Ectodermal cell (in vitro differentiated cells): ENCODE measurements around the gene SH3RF1.
"Not testable (repeated sequence)": the region's sequence is repeated elsewhere in the genome, so short reads cannot be mapped to it uniquely, and the experiment has no call there.

Source experiments
- H3K27ac ChIP-seq: 2 replicates; pipeline ENCODE4 v1.7.0; 2013; ENCODE audit warnings: mild to moderate bottlenecking, low read depth, low read length; ENCODE audit not compliant: insufficient read depth, poor library complexity, severe bottlenecking
- H3K27me3 ChIP-seq: 2 replicates; pipeline ENCODE4 v1.7.0; 2013; ENCODE audit warnings: mild to moderate bottlenecking, low read length; ENCODE audit not compliant: insufficient read depth, control insufficient read depth, poor library complexity, severe bottlenecking
- H3K36me3 ChIP-seq: one replicate; pipeline ENCODE4 v1.7.0; 2013; ENCODE audit warnings: low read length; ENCODE audit not compliant: control insufficient read depth, insufficient read depth
- H3K4me1 ChIP-seq: one replicate; pipeline ENCODE4 v1.7.0; 2013; ENCODE audit warnings: low read length; ENCODE audit not compliant: control insufficient read depth, insufficient read depth
- H3K4me3 ChIP-seq: 2 replicates; pipeline ENCODE4 v1.7.0; 2013; ENCODE audit warnings: low read depth, low read length, control low read depth; ENCODE audit not compliant: insufficient read depth
- H3K9me3 ChIP-seq: 2 replicates; pipeline ENCODE4 v1.7.0; 2013; ENCODE audit warnings: mild to moderate bottlenecking, low read length, moderate library complexity; ENCODE audit not compliant: control insufficient read depth
- WGBS, 2 experiments: methylation state at CpG; one replicate each; pipeline ENCODE4 v1.1.7; 2013; ENCODE audit warnings: missing lambda C conversion rate in 2 of 2; 5-methylcytosine and 5-hydroxymethylcytosine counted together

SH3RF1 gene

DNA sequence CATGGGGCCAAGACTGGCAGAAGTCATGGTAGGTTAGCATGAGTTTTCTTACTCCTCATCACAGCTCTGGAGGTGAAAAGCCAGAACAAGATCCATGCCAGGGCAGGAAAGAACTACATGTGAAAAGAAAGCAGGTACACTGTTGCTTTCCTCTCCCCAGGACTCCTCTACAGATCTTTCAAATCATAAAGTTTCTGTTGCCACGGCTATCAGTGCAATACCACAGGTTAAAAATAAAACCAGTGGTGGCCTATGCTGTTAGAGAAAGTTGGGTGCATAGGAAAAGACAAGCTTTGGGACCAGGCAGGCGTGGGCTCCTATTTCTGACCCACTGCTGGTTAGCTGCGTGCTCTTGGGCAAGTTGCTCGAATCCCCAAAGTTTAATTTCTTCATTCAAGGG, 81.4 kb downstream of the SH3RF1 start:
- no peaks in the 10 kb centered on the region for H3K27me3 ChIP-seq

DNA sequence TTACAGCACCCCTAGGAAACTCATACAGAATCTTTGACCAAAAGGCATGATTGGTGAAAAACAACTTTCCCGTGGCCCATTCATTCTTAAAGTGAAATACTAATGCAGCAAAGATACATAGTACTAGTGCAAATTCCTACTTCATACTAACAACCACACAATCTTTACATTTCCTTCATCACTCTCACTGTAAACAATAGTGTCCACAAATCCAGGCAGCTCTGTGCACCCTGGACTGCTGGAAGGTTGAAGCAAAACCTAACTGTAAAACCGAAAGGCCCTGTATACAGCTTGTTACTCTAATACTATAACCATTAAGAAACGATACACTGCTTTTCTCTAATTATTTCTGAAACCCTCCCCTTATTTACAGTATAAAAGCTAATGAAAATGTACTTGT, 82.6 kb downstream of the SH3RF1 start:
- Histone ChIP-seq H3K36me3 (no peaks in the 10 kb centered on the region), H3K4me1 (peaks cover 15% of the 10 kb centered on the region), H3K27ac (no peak overlapping the region), H3K4me3 (no peak overlapping the region), H3K9me3 (no peaks in the 10 kb centered on the region), H3K27me3 (no peaks in the 10 kb centered on the region)
- WGBS, 2 experiments: 85 to 96% methylated on average over 3 of the region's 3 CpGs

More for the DNA sequence above, 81.4 kb downstream of the SH3RF1 start:
- peaks cover 15% of the 10 kb centered on the region for H3K4me1 ChIP-seq
- 89 to 100% methylated on average over 4 of the region's 4 CpGs for WGBS, 2 experiments
- no peak overlapping the region for H3K27ac ChIP-seq
- no peaks in the 10 kb centered on the region for H3K9me3 ChIP-seq
- H3K36me3 ChIP-seq: no peaks in the 10 kb centered on the region
- H3K4me3 ChIP-seq: no peak overlapping the region

GRCh38 chr4:169185133-169185956, 85.4 kb downstream of the SH3RF1 start:
- no peaks in the 10 kb centered on the region for H3K27me3 ChIP-seq
- H3K27ac ChIP-seq: no peak overlapping the region
- H3K4me1 ChIP-seq: peaks cover 16% of the 10 kb centered on the region
- 81 to 89% methylated on average over 7 of the region's 7 CpGs for WGBS, 2 experiments
- H3K36me3 ChIP-seq: no peaks in the 10 kb centered on the region
- H3K4me3 ChIP-seq: no peak overlapping the region
- no peaks in the 10 kb centered on the region for H3K9me3 ChIP-seq

GRCh38 chr4:169184686-169185085, 86.1 kb downstream of the SH3RF1 start:
- Histone ChIP-seq H3K4me3 (no peak overlapping the region), H3K9me3 (no peaks in the 10 kb centered on the region), H3K27ac (no peak overlapping the region), H3K4me1 (peaks cover 20% of the 10 kb centered on the region), H3K27me3 (no peaks in the 10 kb centered on the region), H3K36me3 (no peaks in the 10 kb centered on the region)
- 83 to 85% methylated on average over 3 of the region's 3 CpGs for WGBS, 2 experiments

DNA sequence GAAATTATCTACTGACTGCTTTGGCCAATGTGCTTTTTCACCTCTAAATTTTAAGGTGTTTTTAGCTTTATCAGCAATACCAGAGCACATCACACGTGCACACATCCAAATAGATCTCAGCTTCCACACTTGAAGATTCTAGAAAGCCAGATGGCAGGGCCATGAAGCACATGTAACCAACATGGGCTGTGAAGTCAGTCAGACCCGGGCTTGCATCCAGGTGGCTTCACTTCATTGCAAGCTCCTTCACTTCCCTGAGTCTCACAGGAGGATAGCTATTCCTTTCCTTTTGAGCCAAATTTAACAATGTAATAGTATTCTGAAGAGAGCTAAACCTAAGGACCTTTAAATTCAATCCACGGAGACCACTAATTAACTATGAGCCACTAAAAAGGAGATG, 86.5 kb downstream of the SH3RF1 start:
- H3K27ac ChIP-seq: no peak overlapping the region
- no peaks in the 10 kb centered on the region for H3K36me3 ChIP-seq
- no peaks in the 10 kb centered on the region for H3K27me3 ChIP-seq
- peaks cover 20% of the 10 kb centered on the region for H3K4me1 ChIP-seq
- H3K9me3 ChIP-seq: no peaks in the 10 kb centered on the region
- WGBS, 2 experiments: 88 to 95% methylated on average over 2 to 3 of the region's 3 CpGs
- no peak overlapping the region for H3K4me3 ChIP-seq

- Histone ChIP-seq H3K27ac (no peak overlapping the region), H3K27me3 (no peaks in the 10 kb centered on the region), H3K9me3 (no peaks in the 10 kb centered on the region), H3K4me1 (peaks cover 20% of the 10 kb centered on the region), H3K36me3 (no peaks in the 10 kb centered on the region), H3K4me3 (no peak overlapping the region)
- 70 to 86% methylated on average over 2 of the region's 2 CpGs for WGBS, 2 experiments
These were observed 87.2 kb downstream of the SH3RF1 start for GRCh38 chr4:169183581-169183980.

DNA sequence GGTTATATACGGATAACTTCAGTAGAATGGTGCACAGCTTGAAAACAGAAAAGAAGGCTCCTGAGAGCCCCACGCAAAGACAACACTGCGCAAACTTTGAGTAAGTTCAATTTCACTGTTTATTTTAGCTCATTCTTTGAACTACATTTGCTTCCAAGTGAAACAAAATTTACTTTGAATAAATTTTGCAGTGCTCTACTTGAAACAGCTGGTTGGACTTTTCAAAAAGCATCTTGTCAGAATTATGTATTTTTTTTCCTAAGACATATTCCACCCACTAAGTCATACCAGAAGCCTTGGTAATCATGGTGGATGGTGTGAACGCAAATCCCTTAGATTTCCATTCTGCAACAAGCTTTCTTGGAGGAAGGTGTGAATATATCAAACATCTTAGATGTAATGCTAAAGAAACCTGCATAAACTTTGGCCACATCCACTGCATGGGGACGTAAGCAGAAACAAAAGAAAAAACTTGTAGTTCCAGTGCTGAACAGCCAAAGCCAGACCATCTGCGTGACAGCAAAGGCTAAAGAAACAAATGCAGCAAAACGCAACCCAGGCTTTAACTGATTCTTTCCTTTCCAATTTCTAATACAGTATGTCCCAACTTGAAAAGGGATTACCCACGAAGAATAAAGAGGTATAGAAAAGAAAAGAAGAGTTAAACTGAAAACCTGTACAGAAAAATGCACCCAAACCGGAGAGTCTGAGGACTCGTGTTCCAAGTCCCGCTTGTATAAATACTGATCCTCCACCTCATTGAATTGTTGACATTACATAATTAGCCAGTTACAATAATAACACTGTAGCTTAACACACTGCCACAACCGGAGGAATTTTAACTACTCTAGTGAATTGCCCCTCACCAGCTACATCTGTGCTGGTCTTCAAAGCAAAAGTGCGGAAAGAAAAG, 90.9 kb downstream of the SH3RF1 start:
- WGBS, 2 experiments: 88 to 94% methylated on average over 12 to 13 of the region's 13 CpGs
- no peaks in the 10 kb centered on the region for H3K9me3 ChIP-seq
- H3K27me3 ChIP-seq: no peaks in the 10 kb centered on the region
- no peak overlapping the region for H3K4me3 ChIP-seq
- H3K27ac ChIP-seq: no peak overlapping the region
- no peaks in the 10 kb centered on the region for H3K36me3 ChIP-seq
- peaks cover 10% of the 10 kb centered on the region for H3K4me1 ChIP-seq

DNA sequence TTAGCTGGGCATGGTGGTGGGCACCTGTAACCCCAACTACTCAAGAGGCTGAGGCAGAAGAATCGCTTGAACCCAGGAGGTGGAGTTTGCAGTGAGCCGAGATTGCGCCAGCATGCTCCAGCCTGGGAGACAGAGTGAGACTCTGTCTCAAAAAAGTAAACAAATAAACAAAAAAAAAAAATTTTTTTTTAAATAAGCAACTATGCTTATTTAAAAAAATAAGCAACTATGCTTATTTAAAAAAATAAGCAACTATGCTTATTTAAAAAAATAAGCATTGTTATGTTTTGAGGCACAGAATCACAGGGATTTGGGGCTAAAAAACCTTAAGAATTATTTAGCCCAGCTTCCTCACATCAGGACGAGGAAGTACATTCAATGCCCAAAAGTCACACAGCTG, 92.7 kb downstream of the SH3RF1 start:
- WGBS, 2 experiments: 90 to 93% methylated on average over 4 of the region's 4 CpGs
- not testable (repeated sequence) for H3K27ac ChIP-seq, H3K27me3 ChIP-seq, H3K4me3 ChIP-seq, H3K9me3 ChIP-seq, H3K36me3 ChIP-seq
- peaks cover 15% of the 10 kb centered on the region for H3K4me1 ChIP-seq

DNA sequence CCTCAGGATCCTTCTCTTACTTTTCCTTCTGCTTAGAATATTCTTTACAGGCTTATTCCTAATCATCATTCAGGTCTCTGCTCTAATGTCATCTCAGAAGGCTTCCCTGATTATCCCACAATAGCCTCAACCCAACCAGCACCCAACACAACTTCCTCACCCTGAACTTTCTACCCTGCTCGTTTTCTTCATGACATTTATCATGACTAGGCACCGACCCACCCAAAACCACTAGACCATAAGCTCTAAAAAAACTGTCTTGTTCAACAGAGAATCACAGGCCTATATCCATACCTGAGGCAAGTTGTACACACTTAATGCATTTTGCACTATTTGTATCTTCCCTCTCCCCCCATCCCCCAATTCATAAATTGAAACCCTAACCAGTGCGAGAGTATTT, 95.3 kb downstream of the SH3RF1 start:
- H3K36me3 ChIP-seq: no peaks in the 10 kb centered on the region
- peaks cover 30% of the 10 kb centered on the region for H3K4me1 ChIP-seq
- no peaks in the 10 kb centered on the region for H3K9me3 ChIP-seq
- 90% methylated on average over 3 of the region's 3 CpGs for WGBS, 2 experiments
- H3K27ac ChIP-seq: no peak overlapping the region
- no peaks in the 10 kb centered on the region for H3K27me3 ChIP-seq
- no peak overlapping the region for H3K4me3 ChIP-seq

- H3K9me3 ChIP-seq: no peaks in the 10 kb centered on the region
- H3K4me3 ChIP-seq: no peak overlapping the region
- 94 to 97% methylated on average over 4 of the region's 4 CpGs for WGBS, 2 experiments
- H3K4me1 ChIP-seq: peaks cover 26% of the 10 kb centered on the region
- H3K36me3 ChIP-seq: no peaks in the 10 kb centered on the region
- no peak overlapping the region for H3K27ac ChIP-seq
- no peaks in the 10 kb centered on the region for H3K27me3 ChIP-seq
These were observed 95.7 kb downstream of the SH3RF1 start for GRCh38 chr4:169175035-169175434.
